Pons (tissue), 1 donor: ENCODE data around the gene GSTP1.
A peak's percentile ranks its signal among the peaks of the same experiment; 100 is the strongest.
"Not testable (repeated sequence)": the region's sequence is repeated elsewhere in the genome, so short reads cannot be mapped to it uniquely, and the experiment has no call there.

ENCODE experiments used
- DNase-seq: peaks from one replicate; pipeline ENCODE4 v3.0.0-alpha.2; 2016; ENCODE audit warnings: low spot score

Gene GSTP1

GRCh38 chr11:67615728-67616430 lies 32.3 kb downstream of the GSTP1 start:
- no peak for DNase-seq

- no peak for DNase-seq
These were observed 33.0 kb downstream of the GSTP1 start for GRCh38 chr11:67616431-67617242.

- DNase-seq: peak; percentile 81
These were observed 33.8 kb downstream of the GSTP1 start for GRCh38 chr11:67617243-67617953.

- not testable (repeated sequence) for DNase-seq
These were observed 35.5 kb downstream of the GSTP1 start for GRCh38 chr11:67618901-67619659.

- not testable (repeated sequence) for DNase-seq
These were observed 36.3 kb downstream of the GSTP1 start for GRCh38 chr11:67619683-67620618.

GRCh38 chr11:67620621-67621020 lies 37.0 kb downstream of the GSTP1 start:
- not testable (repeated sequence) for DNase-seq

GRCh38 chr11:67621928-67622327 lies 38.3 kb downstream of the GSTP1 start:
- DNase-seq: not testable (repeated sequence)

GRCh38 chr11:67622905-67623304 lies 39.3 kb downstream of the GSTP1 start:
- not testable (repeated sequence) for DNase-seq

- not testable (repeated sequence) for DNase-seq
These were observed 40.2 kb downstream of the GSTP1 start for GRCh38 chr11:67623795-67624194.

- not testable (repeated sequence) for DNase-seq
These were observed 42.7 kb downstream of the GSTP1 start for GRCh38 chr11:67626131-67626833.

- no peak for DNase-seq
These were observed 43.4 kb downstream of the GSTP1 start for GRCh38 chr11:67626970-67627369.

- DNase-seq: no peak
These were observed 43.8 kb downstream of the GSTP1 start for GRCh38 chr11:67627441-67627811.

GRCh38 chr11:67627812-67628624 lies 44.4 kb downstream of the GSTP1 start:
- no peak for DNase-seq

- no peak for DNase-seq
These were observed 45.2 kb downstream of the GSTP1 start for GRCh38 chr11:67628710-67629385.

- DNase-seq: peak; percentile 83
These were observed 46.0 kb downstream of the GSTP1 start, which contains the start of gene NUDT8 for GRCh38 chr11:67629386-67630227. Gene NUDT8 (minus strand): TSS chr11:67629937. CDS start chr11:67629911, 26 bp downstream.

- DNase-seq: peak; percentile 95
These were observed 46.8 kb downstream of the GSTP1 start for GRCh38 chr11:67630228-67630942.

GRCh38 chr11:67630943-67631331 lies 47.3 kb downstream of the GSTP1 start:
- DNase-seq: no peak
